Measurements from ENCODE around the gene DRD4.

DNA sequence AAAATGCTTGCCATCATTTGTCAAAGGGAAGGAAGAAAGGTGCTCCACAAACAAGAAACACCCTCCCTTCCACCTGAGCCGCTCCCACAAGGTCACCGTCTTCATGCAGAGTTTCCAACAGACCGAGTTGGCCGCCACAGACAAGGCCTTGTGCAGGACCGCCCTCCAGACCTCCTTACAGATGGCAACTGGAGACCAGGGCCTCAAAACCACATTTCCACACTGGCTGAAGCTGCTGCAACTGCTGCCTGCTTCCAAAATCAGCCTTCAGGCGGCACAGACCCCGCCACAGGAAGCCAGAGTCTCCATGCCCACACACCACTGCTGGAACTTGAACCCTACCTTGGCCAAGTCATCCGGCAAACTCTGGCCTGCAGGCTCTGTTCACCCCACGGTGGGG is 51.6 kb downstream of the DRD4 start:
- TF ChIP-seq CTCF (IDR thresholded peaks at IDR 0.05; ENCODE audit: low read depth, low read length): no peak
- TF ChIP-seq POLR2A (IDR thresholded peaks at IDR 0.05; ENCODE audit: extremely low read depth, insufficient read length): no peak
- no peak for TF ChIP-seq MAX (IDR thresholded peaks at IDR 0.05; ENCODE audit: low read depth, low read length)

Data from NB4 (cell line).